Erythroblast (primary cell): ENCODE results near the gene OXGR1.

Experiments used
- DNase-seq, 2 experiments: peaks; one replicate each; lab custom pipeline; 2025; lab: John Stamatoyannopoulos, UW
- GATA1 ChIP-seq: IDR thresholded peaks from 2 replicates; pipeline ENCODE4 v1.6.1; 2011; ENCODE audit warnings: low read depth, mild to moderate bottlenecking, control low read depth, low read length, moderate library complexity
- POLR2A ChIP-seq: IDR thresholded peaks from 2 replicates; pipeline ENCODE4 v1.6.1; 2011; ENCODE audit warnings: mild to moderate bottlenecking, low read length

Gene OXGR1

DNA sequence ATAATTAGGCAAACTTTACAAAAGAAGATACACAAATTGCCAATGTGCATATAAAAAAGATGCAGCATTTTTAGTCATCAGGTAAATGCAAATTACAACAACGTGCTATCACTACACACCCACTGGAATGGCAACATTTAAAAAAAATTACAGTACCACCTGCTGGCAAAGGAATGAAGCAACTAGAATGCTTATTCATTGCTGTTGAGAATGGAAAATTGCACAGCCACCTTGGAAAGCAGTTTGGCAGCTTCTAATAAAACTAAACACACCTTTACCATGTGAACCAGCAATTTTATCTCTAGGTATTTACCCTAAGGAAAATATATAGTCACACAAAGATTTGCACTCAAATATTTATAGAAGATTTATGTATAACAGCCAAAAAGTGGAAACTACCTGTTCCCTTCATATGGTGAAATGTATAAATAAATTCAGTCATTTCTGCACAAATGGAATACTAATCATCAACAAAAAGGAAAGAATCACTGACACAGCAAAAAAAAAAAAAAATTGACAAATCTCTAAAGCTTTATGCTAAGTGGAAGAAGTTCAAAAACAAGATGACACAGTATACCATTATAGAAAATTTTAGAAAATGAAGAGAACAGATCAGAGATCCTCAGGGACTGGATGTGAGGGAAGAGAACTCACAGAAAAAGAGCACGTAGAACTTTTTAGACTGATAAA lies 30.3 kb downstream of the OXGR1 start:
- DNase-seq = no peak
- TF ChIP-seq POLR2A (no peak), GATA1 (no peak)

- no peak for DNase-seq
- TF ChIP-seq GATA1 (no peak), POLR2A (no peak)
Measured at GRCh38 chr13:96960379-96960778, 33.9 kb downstream of the OXGR1 start.

DNA sequence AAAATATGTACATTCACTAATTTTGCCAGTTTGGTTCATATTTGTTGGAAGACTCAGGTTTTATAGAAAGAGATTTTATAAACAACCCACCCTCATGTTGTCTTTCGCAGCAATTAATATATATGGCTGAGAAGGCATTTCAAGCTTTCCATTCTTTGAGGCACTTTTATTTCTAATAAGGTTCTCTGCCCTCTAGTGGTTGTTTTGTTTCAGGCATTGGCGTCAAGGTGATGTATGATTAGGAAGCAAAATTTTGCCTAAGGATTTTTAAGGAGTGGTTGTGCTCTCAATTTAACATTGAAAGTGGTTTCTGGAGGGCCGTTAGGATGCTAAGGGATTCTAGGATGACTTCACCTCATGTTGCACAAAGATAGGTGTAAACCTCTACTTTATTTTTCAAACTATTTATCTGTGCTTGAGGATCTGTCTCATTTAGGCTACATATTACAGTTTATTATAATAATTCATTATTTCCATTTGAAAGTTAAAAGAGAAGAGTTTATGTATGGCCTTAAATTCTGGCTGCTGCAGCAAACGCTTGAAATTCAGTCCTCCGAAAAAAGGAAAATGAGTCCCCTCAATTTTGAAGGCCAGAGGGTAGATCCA lies 35.9 kb downstream of the OXGR1 start:
- no peak for TF ChIP-seq POLR2A
- TF ChIP-seq GATA1 = no peak
- DNase-seq = peak; percentile 16 to 44

DNA sequence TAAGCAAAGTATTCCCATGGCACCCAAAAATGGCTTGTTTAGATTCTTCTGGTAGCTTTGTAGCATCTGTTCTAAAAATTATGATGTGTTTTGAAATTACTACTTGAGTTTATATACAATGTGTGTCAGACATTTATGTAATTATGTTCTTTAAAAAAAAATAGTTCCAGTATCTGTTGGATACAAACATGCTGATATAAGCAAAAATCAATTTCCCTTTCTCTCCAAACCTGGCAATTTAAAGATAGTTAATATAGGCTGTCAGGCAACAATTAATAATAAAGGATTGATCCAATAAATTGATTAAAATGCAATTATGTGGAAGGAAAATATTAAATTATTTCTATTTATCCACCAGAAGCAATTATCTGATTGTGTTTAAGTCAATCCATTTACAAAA lies 41.7 kb downstream of the OXGR1 start:
- TF ChIP-seq GATA1 = no peak
- no peak for TF ChIP-seq POLR2A
- DNase-seq = no peak

- no peak for DNase-seq
- TF ChIP-seq GATA1 (no peak), POLR2A (no peak)
Measured at GRCh38 chr13:96948127-96948526, 46.1 kb downstream of the OXGR1 start.

DNA sequence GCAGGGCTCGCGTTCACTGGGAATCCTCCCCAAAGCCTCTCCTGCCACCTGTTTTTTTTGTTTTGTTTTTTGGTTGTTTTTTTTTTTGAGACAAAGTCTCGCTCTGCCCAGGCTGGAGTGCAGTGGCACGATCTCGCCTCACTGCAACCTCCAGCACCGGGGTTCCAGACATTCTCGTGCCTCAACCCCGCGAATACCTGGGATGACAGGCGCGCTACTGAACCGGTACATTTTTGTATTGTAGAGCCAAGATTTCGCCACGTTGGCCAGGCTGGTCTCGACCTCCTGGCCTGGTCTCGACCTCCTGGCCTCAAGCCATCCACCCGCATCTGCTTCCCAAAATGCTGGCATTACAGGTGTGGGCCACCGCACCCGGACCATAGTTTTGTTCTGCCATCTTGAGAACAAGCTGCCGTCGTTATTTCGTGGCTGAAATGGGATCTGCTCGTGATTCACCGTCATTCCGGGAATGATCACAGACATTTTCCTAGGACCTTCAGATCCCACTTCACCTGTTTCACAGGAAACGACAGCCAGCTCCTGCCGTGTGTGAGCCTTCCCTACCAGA lies 46.8 kb downstream of the OXGR1 start:
- TF ChIP-seq GATA1 (no peak), POLR2A (no peak)
- DNase-seq = no peak

DNA sequence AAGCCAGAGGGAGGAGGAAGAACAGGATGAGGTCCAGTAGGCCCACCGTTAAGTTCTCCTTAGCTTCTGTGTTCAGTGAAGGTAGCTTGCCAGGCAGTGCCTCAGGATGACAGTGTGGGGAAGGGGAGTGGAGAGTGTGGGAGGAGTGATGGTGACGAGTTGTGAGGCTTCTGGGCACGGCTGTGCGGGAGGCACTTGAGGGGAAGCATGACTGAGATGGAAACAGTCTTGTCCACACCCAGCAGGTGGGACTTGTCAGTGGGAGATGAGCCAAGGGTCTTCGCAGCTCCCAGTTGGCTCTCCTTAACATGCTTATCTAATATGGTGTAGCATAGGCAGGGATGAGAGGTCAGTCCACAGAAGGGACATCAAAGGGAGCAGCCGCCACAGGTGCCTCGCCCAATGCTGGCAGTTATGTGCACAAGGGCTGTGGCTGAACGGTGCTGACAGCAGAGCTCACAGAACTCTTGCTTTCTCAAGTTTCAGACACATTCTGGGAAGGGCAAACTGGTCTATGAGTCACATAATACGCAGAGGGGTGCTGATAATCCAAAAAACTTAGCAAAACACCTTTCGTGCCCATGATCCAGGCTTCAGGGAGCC lies 47.5 kb downstream of the OXGR1 start:
- DNase-seq = no peak

GRCh38 chr13:96940961-96941360 lies 53.3 kb downstream of the OXGR1 start:
- TF ChIP-seq POLR2A (no peak), GATA1 (no peak)
- no peak for DNase-seq

More for the DNA sequence above, 47.5 kb downstream of the OXGR1 start:
- TF ChIP-seq GATA1 = no peak
- no peak for TF ChIP-seq POLR2A

GRCh38 chr13:96935901-96936300 lies 58.4 kb downstream of the OXGR1 start:
- no peak for TF ChIP-seq POLR2A
- no peak for TF ChIP-seq GATA1
- DNase-seq = no peak
